ENCODE measurements around the gene WIPI1. TPM values are rescaled to one million over a fixed set of nuclear protein-coding genes. Genes with fewer than 3 reads are reported as not detected.

WIPI1 gene
- total RNA-seq, 1 donor from 2014 or later: 14.1 TPM

- no peaks in the 10 kb centered on the region for H3K9me3 Mint-ChIP-seq
- TF ChIP-seq, protein P1, sequence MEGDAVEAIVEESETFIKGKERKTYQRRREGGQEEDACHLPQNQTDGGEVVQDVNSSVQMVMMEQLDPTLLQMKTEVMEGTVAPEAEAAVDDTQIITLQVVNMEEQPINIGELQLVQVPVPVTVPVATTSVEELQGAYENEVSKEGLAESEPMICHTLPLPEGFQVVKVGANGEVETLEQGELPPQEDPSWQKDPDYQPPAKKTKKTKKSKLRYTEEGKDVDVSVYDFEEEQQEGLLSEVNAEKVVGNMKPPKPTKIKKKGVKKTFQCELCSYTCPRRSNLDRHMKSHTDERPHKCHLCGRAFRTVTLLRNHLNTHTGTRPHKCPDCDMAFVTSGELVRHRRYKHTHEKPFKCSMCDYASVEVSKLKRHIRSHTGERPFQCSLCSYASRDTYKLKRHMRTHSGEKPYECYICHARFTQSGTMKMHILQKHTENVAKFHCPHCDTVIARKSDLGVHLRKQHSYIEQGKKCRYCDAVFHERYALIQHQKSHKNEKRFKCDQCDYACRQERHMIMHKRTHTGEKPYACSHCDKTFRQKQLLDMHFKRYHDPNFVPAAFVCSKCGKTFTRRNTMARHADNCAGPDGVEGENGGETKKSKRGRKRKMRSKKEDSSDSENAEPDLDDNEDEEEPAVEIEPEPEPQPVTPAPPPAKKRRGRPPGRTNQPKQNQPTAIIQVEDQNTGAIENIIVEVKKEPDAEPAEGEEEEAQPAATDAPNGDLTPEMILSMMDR (conservative IDR thresholded peaks at IDR 0.05): no peak
- H3K27ac Mint-ChIP-seq (ENCODE audit: unreplicated experiment): no peak overlapping the region
- H3K4me1 Mint-ChIP-seq: peaks cover 8% of the 10 kb centered on the region
- no peak overlapping the region for H3K4me3 Mint-ChIP-seq
- no peak for DNase-seq (ENCODE audit: low read depth, low spot score)
- peaks cover 2% of the 10 kb centered on the region for H3K36me3 Mint-ChIP-seq (ENCODE audit: low read depth)
- no peaks in the 10 kb centered on the region for H3K27me3 Mint-ChIP-seq (ENCODE audit: low read depth)
These were observed 21.9 kb downstream of the WIPI1 start for GRCh38 chr17:68435361-68435760.

GRCh38 chr17:68433911-68434508, 23.3 kb downstream of the WIPI1 start:
- TF ChIP-seq, protein P1 (conservative IDR thresholded peaks at IDR 0.05): no peak
- peaks cover 8% of the 10 kb centered on the region for H3K4me1 Mint-ChIP-seq
- H3K4me3 Mint-ChIP-seq: no peak overlapping the region
- H3K9me3 Mint-ChIP-seq: no peaks in the 10 kb centered on the region
- H3K27ac Mint-ChIP-seq (ENCODE audit: unreplicated experiment): no peak overlapping the region
- peaks cover 2% of the 10 kb centered on the region for H3K36me3 Mint-ChIP-seq (ENCODE audit: low read depth)
- no peaks in the 10 kb centered on the region for H3K27me3 Mint-ChIP-seq (ENCODE audit: low read depth)
- no peak for DNase-seq (ENCODE audit: low read depth, low spot score)

DNA sequence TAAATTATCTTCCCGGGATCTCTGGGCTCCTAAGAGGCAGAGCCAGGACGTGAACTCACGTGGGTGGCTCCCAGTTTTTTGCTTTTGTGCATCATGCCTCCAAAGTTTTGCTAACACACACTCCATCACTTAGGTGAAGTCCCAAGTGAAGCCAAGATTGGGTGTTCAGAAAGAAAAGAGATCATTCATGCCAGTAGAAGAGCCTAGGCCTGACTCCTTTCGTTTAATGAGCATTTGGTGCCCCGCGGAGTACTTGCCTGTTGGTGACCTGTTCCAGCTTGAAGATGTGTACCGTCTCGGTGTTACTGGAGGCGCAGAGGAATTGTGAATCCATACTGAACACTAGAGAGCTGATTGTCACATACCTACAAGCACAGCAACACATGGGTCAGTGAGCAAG, 24.1 kb downstream of the WIPI1 start:
- Mint-ChIP-seq H3K4me1 (peaks cover 8% of the 10 kb centered on the region), H3K9me3 (no peaks in the 10 kb centered on the region), H3K27me3 (ENCODE audit: low read depth) (no peaks in the 10 kb centered on the region), H3K4me3 (no peak overlapping the region), H3K36me3 (ENCODE audit: low read depth) (peaks cover 2% of the 10 kb centered on the region), H3K27ac (ENCODE audit: unreplicated experiment) (no peak overlapping the region)
- no peak for DNase-seq (ENCODE audit: low read depth, low spot score)
- TF ChIP-seq, protein P1 (conservative IDR thresholded peaks at IDR 0.05): no peak

DNA sequence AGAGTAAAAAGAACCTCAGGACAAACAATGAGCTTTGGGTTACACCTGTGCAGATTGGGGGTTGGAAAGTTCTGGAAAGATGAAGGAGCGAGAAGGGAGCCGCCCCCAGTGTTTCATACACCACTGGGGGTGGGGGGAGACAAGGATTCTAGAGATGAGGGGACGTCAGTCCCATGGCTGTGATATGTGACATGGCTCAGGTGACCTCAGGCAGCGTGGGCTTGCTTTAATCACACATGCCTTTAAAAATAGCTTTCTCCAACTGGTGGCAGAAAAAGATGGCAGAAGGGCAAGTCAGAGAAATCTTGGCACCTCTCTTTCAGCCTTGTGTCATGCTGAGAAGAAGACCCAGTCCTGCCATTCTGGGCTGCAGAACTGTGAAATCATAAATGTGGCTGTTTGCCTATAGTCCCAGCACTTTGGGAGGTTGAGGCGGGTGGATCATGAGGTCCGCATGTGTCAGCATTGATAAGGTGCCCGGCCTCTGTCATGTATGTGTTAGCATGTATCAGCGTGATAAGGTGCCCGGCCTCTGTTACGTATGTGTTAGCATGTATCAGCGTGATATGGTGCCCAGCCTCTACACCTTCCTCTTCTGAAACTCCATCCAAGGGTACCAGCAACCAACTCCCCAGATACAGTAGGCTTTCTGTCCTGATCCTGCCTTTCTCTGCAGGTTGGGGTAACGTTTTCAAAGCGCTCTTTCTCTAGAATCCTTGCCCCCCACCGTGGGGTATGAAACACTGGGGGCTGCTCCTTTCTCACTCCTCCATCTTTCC, 25.0 kb downstream of the WIPI1 start:
- peaks cover 8% of the 10 kb centered on the region for H3K4me1 Mint-ChIP-seq
- H3K27ac Mint-ChIP-seq (ENCODE audit: unreplicated experiment): no peak overlapping the region

DNA sequence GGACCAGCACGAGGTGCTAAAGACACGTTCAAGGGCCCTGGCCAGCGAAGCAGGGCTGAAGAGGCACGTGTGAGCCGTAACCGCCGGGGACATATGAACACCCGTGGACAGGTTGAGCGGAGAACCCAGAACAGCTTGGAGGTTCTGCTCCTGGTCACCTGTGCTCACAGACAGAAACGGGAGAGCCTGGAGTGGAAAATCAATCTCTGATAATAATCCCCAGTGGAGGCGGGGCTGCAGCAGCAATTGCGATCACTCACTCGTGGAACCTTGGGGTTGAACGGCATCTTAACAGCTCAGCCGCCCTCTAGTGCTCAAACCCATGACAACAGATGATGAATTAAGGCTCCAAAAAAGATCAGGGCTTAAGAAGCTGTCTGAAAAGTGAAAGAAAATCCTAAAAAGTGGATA, 25.6 kb downstream of the WIPI1 start:
- Mint-ChIP-seq H3K27ac (ENCODE audit: unreplicated experiment) (no peak overlapping the region), H3K4me3 (no peak overlapping the region)

More for the DNA sequence above, 25.0 kb downstream of the WIPI1 start:
- Mint-ChIP-seq H3K27me3 (ENCODE audit: low read depth) (no peaks in the 10 kb centered on the region), H3K36me3 (ENCODE audit: low read depth) (peaks cover 2% of the 10 kb centered on the region), H3K4me3 (no peak overlapping the region), H3K9me3 (no peaks in the 10 kb centered on the region)
- TF ChIP-seq, protein P1 (conservative IDR thresholded peaks at IDR 0.05): peak; percentile 13
- no peak for DNase-seq (ENCODE audit: low read depth, low spot score)

More for the DNA sequence above, 25.6 kb downstream of the WIPI1 start:
- Mint-ChIP-seq H3K36me3 (ENCODE audit: low read depth) (peaks cover 2% of the 10 kb centered on the region), H3K4me1 (peaks cover 8% of the 10 kb centered on the region), H3K27me3 (ENCODE audit: low read depth) (no peaks in the 10 kb centered on the region), H3K9me3 (no peaks in the 10 kb centered on the region)
- peak; percentile 25 for DNase-seq (ENCODE audit: low read depth, low spot score)
- TF ChIP-seq, protein P1 (conservative IDR thresholded peaks at IDR 0.05): peak; percentile 57

Measured in neural crest cell (in vitro differentiated cells).